ENCODE data around the gene HBE1. TPM values are rescaled to one million over a fixed set of nuclear protein-coding genes. Genes with fewer than 3 reads are reported as not detected.

HBE1 gene
- not detected in 2 replicates for total RNA-seq

GRCh38 chr11:5269715-5270147, at the start of gene HBE1:
HBE1 (minus strand) TSS chr11:5269945; CDS start chr11:5269890, 55 bp downstream.

GRCh38 chr11:5301846-5302245, 32.1 kb upstream of the HBE1 start, which contains the start of gene OR51B4:
OR51B4 (minus strand) TSS chr11:5301946; CDS start chr11:5301946, 0 bp downstream.

GRCh38 chr11:5254646-5255413, 14.9 kb downstream of the HBE1 start, which contains the start of gene HBG2:
HBG2 (minus strand) TSS chr11:5254781; CDS start chr11:5254728, 53 bp downstream.

GRCh38 chr11:5249807-5250396, 19.8 kb downstream of the HBE1 start, which contains the start of gene HBG1:
HBG1 (minus strand) TSS chr11:5249857; CDS start chr11:5249804, 53 bp downstream.

GRCh38 chr11:5234381-5234834, 35.3 kb downstream of the HBE1 start, which contains the start of gene HBD:
HBD (minus strand) TSS chr11:5234483; CDS start chr11:5234433, 50 bp downstream.

GRCh38 chr11:5226732-5227310, 42.9 kb downstream of the HBE1 start, which contains the start of gene HBB:
HBB (minus strand) TSS chr11:5227071; CDS start chr11:5227021, 50 bp downstream.

Other genes starting within 250 kb of the HBE1 start
- not detected in 2 replicates for gene OR52J3, start 223.4 kb downstream of the HBE1 start, total RNA-seq
- not detected in 2 replicates for gene OR52E2, start 210.3 kb downstream of the HBE1 start, total RNA-seq
- gene OR52E1, start 200.4 kb downstream of the HBE1 start, total RNA-seq = not detected in 2 replicates
- gene OR52A5, start 131.6 kb downstream of the HBE1 start, total RNA-seq = not detected in 2 replicates
- gene OR52A1, start 115.2 kb downstream of the HBE1 start, total RNA-seq = not detected in 2 replicates
- not detected in 2 replicates for gene OR51V1, start 69.3 kb downstream of the HBE1 start, total RNA-seq
- not detected in 2 replicates for gene HBB, start 42.9 kb downstream of the HBE1 start, total RNA-seq
- gene HBD, start 35.5 kb downstream of the HBE1 start, total RNA-seq = not detected in 2 replicates
- gene HBG1, start 20.1 kb downstream of the HBE1 start, total RNA-seq = 0.25 TPM in 1 of 2 replicates, not detected in the other
- 0.19 TPM in 1 of 2 replicates, not detected in the other for gene HBG2, start 15.2 kb downstream of the HBE1 start, total RNA-seq
- not detected in 2 replicates for gene OR51B4, start 32.0 kb upstream of the HBE1 start, total RNA-seq
- 0.12 TPM in 1 of 2 replicates, not detected in the other for gene OR51B2, start 54.4 kb upstream of the HBE1 start, total RNA-seq
- 0.19 and 0.40 TPM in 2 replicates for gene OR51B5, start 73.6 kb upstream of the HBE1 start, total RNA-seq
- gene OR51B6, start 81.6 kb upstream of the HBE1 start, total RNA-seq = not detected in 2 replicates
- gene OR51M1, start 113.9 kb upstream of the HBE1 start, total RNA-seq = not detected in 2 replicates
- gene OR51Q1, start 152.2 kb upstream of the HBE1 start, total RNA-seq = not detected in 2 replicates
- gene OR51I1, start 171.6 kb upstream of the HBE1 start, total RNA-seq = 0.06 TPM in 1 of 2 replicates, not detected in the other
- not detected in 2 replicates for gene OR51I2, start 179.4 kb upstream of the HBE1 start, total RNA-seq
- gene OR52D1, start 218.7 kb upstream of the HBE1 start, total RNA-seq = not detected in 2 replicates
- gene UBQLN3, start 240.0 kb upstream of the HBE1 start, total RNA-seq = 0.06 and 0.13 TPM in 2 replicates
- gene UBQLNL, start 246.8 kb upstream of the HBE1 start, total RNA-seq = 0.12 and 0.13 TPM in 2 replicates

All from aortic smooth muscle cell (primary cell).